HEK293 (cell line): ENCODE data around the gene PPP1R15B.
A peak's percentile ranks its signal among the peaks of the same experiment; 100 is the strongest.

Experiments
- EGR2 ChIP-seq: fragments of 450-650 bp; formaldehyde crosslinking; IDR thresholded peaks from 2 replicates; pipeline ENCODE4 v1.5.1; 2016; ENCODE audit warnings: low read depth, missing biosample characterization, missing genetic modification characterization
- HIC1 ChIP-seq: fragments of 450-650 bp; formaldehyde crosslinking; IDR thresholded peaks from 2 replicates; pipeline ENCODE4 v1.5.1; 2016; ENCODE audit warnings: missing biosample characterization, missing genetic modification characterization
- KLF1 ChIP-seq: fragments of 450-650 bp; formaldehyde crosslinking; IDR thresholded peaks from 2 replicates; pipeline ENCODE4 v1.5.1; 2016; ENCODE audit warnings: missing biosample characterization, missing genetic modification characterization
- PRDM10 ChIP-seq: fragments of 450-650 bp; formaldehyde crosslinking; IDR thresholded peaks from 2 replicates; pipeline ENCODE4 v1.5.1; 2016; ENCODE audit warnings: missing biosample characterization, missing genetic modification characterization
- REST ChIP-seq: fragments of 450-650 bp; formaldehyde crosslinking; IDR thresholded peaks from 2 replicates; pipeline ENCODE4 v1.5.1; 2016; ENCODE audit warnings: missing biosample characterization, missing genetic modification characterization
- ZBTB17 ChIP-seq: fragments of 450-650 bp; formaldehyde crosslinking; IDR thresholded peaks from 2 replicates; pipeline ENCODE4 v1.5.1; 2016; ENCODE audit warnings: missing biosample characterization, missing genetic modification characterization
- ZBTB26 ChIP-seq: fragments of 450-650 bp; formaldehyde crosslinking; optimal IDR thresholded peaks from 2 replicates; pipeline ENCODE3; 2016; ENCODE audit warnings: missing biosample characterization, mild to moderate bottlenecking, missing genetic modification characterization
- ZFHX2 ChIP-seq: fragments of 450-650 bp; formaldehyde crosslinking; conservative IDR thresholded peaks from 2 replicates; pipeline ENCODE4 v1.5.1; 2016; ENCODE audit warnings: missing biosample characterization, missing genetic modification characterization
- ZNF112 ChIP-seq: fragments of 450-650 bp; formaldehyde crosslinking; IDR thresholded peaks from 2 replicates; pipeline ENCODE4 v1.5.0; 2017; ENCODE audit warnings: missing biosample characterization, missing genetic modification characterization
- ZNF114 ChIP-seq: fragments of 450-650 bp; formaldehyde crosslinking; IDR thresholded peaks from 2 replicates; pipeline ENCODE4 v1.5.0; 2017; ENCODE audit warnings: missing biosample characterization, missing genetic modification characterization
- ZNF280C ChIP-seq: fragments of 450-650 bp; formaldehyde crosslinking; IDR thresholded peaks from 2 replicates; pipeline ENCODE4 v1.5.1; 2016; ENCODE audit warnings: missing biosample characterization, missing genetic modification characterization
- ZNF292 ChIP-seq: fragments of 450-650 bp; formaldehyde crosslinking; IDR thresholded peaks from 2 replicates; pipeline ENCODE4 v1.5.1; 2016; ENCODE audit warnings: low read depth, missing biosample characterization, missing genetic modification characterization, borderline replicate concordance
- ZNF518A ChIP-seq: fragments of 450-650 bp; formaldehyde crosslinking; conservative IDR thresholded peaks from 2 replicates; pipeline ENCODE4 v1.5.1; 2016; ENCODE audit warnings: low read depth, missing biosample characterization, missing genetic modification characterization
- ZNF629 ChIP-seq: fragments of 450-650 bp; formaldehyde crosslinking; IDR thresholded peaks from 2 replicates; pipeline ENCODE4 v1.5.1; 2017; ENCODE audit warnings: missing biosample characterization, missing genetic modification characterization
- ZNF692 ChIP-seq: fragments of 450-650 bp; formaldehyde crosslinking; IDR thresholded peaks from 2 replicates; pipeline ENCODE4 v1.5.1; 2016; ENCODE audit warnings: missing biosample characterization, missing genetic modification characterization
- ZNF701 ChIP-seq: fragments of 450-650 bp; formaldehyde crosslinking; IDR thresholded peaks from 2 replicates; pipeline ENCODE4 v1.5.1; 2016; ENCODE audit warnings: missing biosample characterization, missing genetic modification characterization
- ZSCAN30 ChIP-seq: fragments of 450-650 bp; IDR thresholded peaks from 2 replicates; pipeline ENCODE4 v1.5.1; 2018; ENCODE audit warnings: missing biosample characterization, mild to moderate bottlenecking, missing genetic modification characterization, moderate library complexity
- ZSCAN5A ChIP-seq: fragments of 450-650 bp; formaldehyde crosslinking; IDR thresholded peaks from 2 replicates; pipeline ENCODE4 v1.5.1; 2016; ENCODE audit warnings: missing biosample characterization, missing genetic modification characterization

PPP1R15B gene

GRCh38 chr1:204419064-204419403 is 7.4 kb upstream of the PPP1R15B start (continued):
- TF ChIP-seq REST (tag by site-specific recombination): no peak
- 0 out of 2 replicates have a peak, but pooled peaks have one; percentile 39 for TF ChIP-seq ZNF629 (tag by site-specific recombination)
- TF ChIP-seq ZNF701 (tag by site-specific recombination): no peak
- TF ChIP-seq ZNF112: no peak
- TF ChIP-seq ZNF518A (tag by site-specific recombination): 0 out of 2 replicates have a peak, but pooled peaks have one; percentile 15
- no peak for TF ChIP-seq ZBTB26
- no peak for TF ChIP-seq KLF1
- no peak for TF ChIP-seq ZNF292
- TF ChIP-seq ZNF692 (tag by site-specific recombination): no peak
- TF ChIP-seq HIC1 (tag by site-specific recombination): no peak
- no peak for TF ChIP-seq ZBTB17 (tag by site-specific recombination)
- TF ChIP-seq ZNF280C (tag by site-specific recombination): no peak
- TF ChIP-seq ZSCAN5A (tag by site-specific recombination): no peak
- peak; percentile 89 for TF ChIP-seq ZFHX2 (tag by site-specific recombination)
- TF ChIP-seq ZSCAN30 (tag by site-specific recombination): no peak
- TF ChIP-seq EGR2 (tag by site-specific recombination): peak; percentile 75
- peak; percentile 41; the same call in 1 of the 2 replicates for TF ChIP-seq PRDM10 (tag by site-specific recombination)
- no peak for TF ChIP-seq ZNF114 (tag by site-specific recombination)
